ENCODE measurements around the gene SYCE1L.

DNA sequence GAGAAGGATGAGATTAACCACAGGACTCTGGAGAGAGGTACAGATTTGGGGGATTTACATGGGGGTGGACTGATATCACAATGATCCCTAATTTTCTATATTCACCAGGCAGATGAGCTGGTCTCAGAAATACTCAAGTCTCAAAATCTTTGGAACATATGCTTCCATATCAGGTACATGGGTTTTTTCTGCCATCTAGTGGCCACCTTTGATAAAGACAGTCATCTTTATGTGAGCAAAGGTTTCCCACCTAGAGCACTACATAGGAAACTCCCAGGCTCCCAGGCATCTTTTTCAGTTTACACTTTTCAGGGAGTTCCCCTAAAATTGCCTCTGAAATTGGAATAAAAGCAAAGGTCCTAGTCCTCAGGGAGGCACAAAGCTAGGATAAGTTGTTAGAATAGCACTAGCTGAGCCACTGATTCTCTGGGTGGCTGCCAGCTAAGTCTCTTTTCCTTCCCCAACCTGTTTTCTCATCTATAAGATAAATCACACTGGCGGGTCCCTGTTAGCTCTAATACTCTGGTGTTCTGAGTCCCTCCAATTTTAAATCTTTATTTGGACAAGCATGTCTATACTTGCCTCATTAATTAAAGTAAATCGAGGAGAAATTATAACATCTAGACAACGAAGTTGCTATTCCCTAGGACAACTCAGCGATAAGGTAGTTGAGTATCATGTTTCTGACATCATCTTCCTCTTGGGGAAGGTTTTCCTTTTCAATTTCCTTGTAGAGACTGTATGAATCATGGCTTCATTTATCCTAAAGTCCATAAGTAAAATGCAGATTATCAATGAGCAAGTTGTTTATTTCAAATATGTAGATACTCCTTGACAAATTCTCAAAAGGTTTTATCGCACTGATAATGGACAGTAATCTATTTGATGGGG, 27.2 kb upstream of the SYCE1L start:
- TF ChIP-seq POLR2A (IDR thresholded peaks at IDR 0.05) = no peak
- TF ChIP-seq, protein P1, sequence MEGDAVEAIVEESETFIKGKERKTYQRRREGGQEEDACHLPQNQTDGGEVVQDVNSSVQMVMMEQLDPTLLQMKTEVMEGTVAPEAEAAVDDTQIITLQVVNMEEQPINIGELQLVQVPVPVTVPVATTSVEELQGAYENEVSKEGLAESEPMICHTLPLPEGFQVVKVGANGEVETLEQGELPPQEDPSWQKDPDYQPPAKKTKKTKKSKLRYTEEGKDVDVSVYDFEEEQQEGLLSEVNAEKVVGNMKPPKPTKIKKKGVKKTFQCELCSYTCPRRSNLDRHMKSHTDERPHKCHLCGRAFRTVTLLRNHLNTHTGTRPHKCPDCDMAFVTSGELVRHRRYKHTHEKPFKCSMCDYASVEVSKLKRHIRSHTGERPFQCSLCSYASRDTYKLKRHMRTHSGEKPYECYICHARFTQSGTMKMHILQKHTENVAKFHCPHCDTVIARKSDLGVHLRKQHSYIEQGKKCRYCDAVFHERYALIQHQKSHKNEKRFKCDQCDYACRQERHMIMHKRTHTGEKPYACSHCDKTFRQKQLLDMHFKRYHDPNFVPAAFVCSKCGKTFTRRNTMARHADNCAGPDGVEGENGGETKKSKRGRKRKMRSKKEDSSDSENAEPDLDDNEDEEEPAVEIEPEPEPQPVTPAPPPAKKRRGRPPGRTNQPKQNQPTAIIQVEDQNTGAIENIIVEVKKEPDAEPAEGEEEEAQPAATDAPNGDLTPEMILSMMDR (IDR thresholded peaks at IDR 0.05) = peak in 2 of 3 experiments; percentile 61 to 64

All from vagina (tissue), 2 donors.